ENCODE data around the gene ITGB8.

Gene ITGB8

GRCh38 chr7:20343205-20343604 is 12.5 kb downstream of the ITGB8 start:
- ATAC-seq: peak; percentile 61
- TF ChIP-seq ZNF70 (CRISPR knock-in tag; IDR thresholded peaks at IDR 0.05): no peak
- no peak for TF ChIP-seq CREB5 (CRISPR knock-in tag; IDR thresholded peaks at IDR 0.05; ENCODE audit: low read depth)
- TF ChIP-seq GLIS3 (CRISPR knock-in tag; IDR thresholded peaks at IDR 0.05): no peak
- no peak for TF ChIP-seq ESRRG (CRISPR knock-in tag; IDR thresholded peaks at IDR 0.05)
- no peak for TF ChIP-seq ZFP3 (CRISPR knock-in tag; IDR thresholded peaks at IDR 0.05)
- TF ChIP-seq RARB (CRISPR knock-in tag; IDR thresholded peaks at IDR 0.05): no peak
- no peak for TF ChIP-seq ZNF8 (CRISPR knock-in tag; IDR thresholded peaks at IDR 0.05)
- no peak for TF ChIP-seq CSRNP3 (CRISPR knock-in tag; IDR thresholded peaks at IDR 0.05)
- TF ChIP-seq ARNTL (CRISPR knock-in tag; IDR thresholded peaks at IDR 0.05; ENCODE audit: borderline replicate concordance, low read depth): no peak
- no peak for TF ChIP-seq BACH2 (CRISPR knock-in tag; IDR thresholded peaks at IDR 0.05; ENCODE audit: borderline replicate concordance)
- no peak for TF ChIP-seq CSDC2 (CRISPR knock-in tag; IDR thresholded peaks at IDR 0.05)
- TF ChIP-seq ZFP30 (CRISPR knock-in tag; IDR thresholded peaks at IDR 0.05): no peak
- TF ChIP-seq ZNF565 (CRISPR knock-in tag; conservative IDR thresholded peaks at IDR 0.05; ENCODE audit: low read depth): no peak
- TF ChIP-seq PPARA (CRISPR knock-in tag; IDR thresholded peaks at IDR 0.05; ENCODE audit: borderline replicate concordance): no peak
- no peak for TF ChIP-seq TOX (CRISPR knock-in tag; IDR thresholded peaks at IDR 0.05; ENCODE audit: borderline replicate concordance)
- no peak for TF ChIP-seq SNAI2 (CRISPR knock-in tag; IDR thresholded peaks at IDR 0.05)
- TF ChIP-seq ISL1 (CRISPR knock-in tag; IDR thresholded peaks at IDR 0.05): no peak
- TF ChIP-seq OSR1 (CRISPR knock-in tag; IDR thresholded peaks at IDR 0.05): no peak
- TF ChIP-seq TSHZ2 (CRISPR knock-in tag; IDR thresholded peaks at IDR 0.05): no peak

- no peak for ATAC-seq
- TF ChIP-seq TOX (CRISPR knock-in tag; IDR thresholded peaks at IDR 0.05; ENCODE audit: borderline replicate concordance): no peak
- no peak for TF ChIP-seq ARNTL (CRISPR knock-in tag; IDR thresholded peaks at IDR 0.05; ENCODE audit: borderline replicate concordance, low read depth)
Observed at GRCh38 chr7:20343941-20344340, 13.2 kb downstream of the ITGB8 start.

- TF ChIP-seq CREB5 (CRISPR knock-in tag; IDR thresholded peaks at IDR 0.05; ENCODE audit: low read depth) (no peak), ZC3H10 (CRISPR knock-in tag; IDR thresholded peaks at IDR 0.05) (no peak), SNAI2 (CRISPR knock-in tag; IDR thresholded peaks at IDR 0.05) (no peak), POU6F1 (CRISPR knock-in tag; IDR thresholded peaks at IDR 0.05; ENCODE audit: borderline replicate concordance, low read depth) (no peak), TCF4 (CRISPR knock-in tag; IDR thresholded peaks at IDR 0.05; ENCODE audit: borderline replicate concordance) (no peak), PPARA (CRISPR knock-in tag; IDR thresholded peaks at IDR 0.05; ENCODE audit: borderline replicate concordance) (no peak), ZFP3 (CRISPR knock-in tag; IDR thresholded peaks at IDR 0.05) (no peak), BACH2 (CRISPR knock-in tag; IDR thresholded peaks at IDR 0.05; ENCODE audit: borderline replicate concordance) (no peak), ARNTL (CRISPR knock-in tag; IDR thresholded peaks at IDR 0.05; ENCODE audit: borderline replicate concordance, low read depth) (no peak), ZNF70 (CRISPR knock-in tag; IDR thresholded peaks at IDR 0.05) (no peak), TSHZ2 (CRISPR knock-in tag; IDR thresholded peaks at IDR 0.05) (no peak), ISL1 (CRISPR knock-in tag; IDR thresholded peaks at IDR 0.05) (no peak), GLIS3 (CRISPR knock-in tag; IDR thresholded peaks at IDR 0.05) (no peak)
- no peak for ATAC-seq
Observed at GRCh38 chr7:20344396-20344795, 13.7 kb downstream of the ITGB8 start.
